Peyer's patch (tissue), 4 donors: ENCODE results near the gene RAB11FIP5. TPM values are rescaled to one million over a fixed set of nuclear protein-coding genes. Genes with fewer than 3 reads are reported as not detected.

Source experiments
- DNase-seq, 3 donors: peaks; one replicate each; pipeline ENCODE4 v3.0.0-alpha.2; 2017 to 2019
- H3K27ac ChIP-seq, 4 donors: fragments of 200-600 bp; sonication (generic); one replicate each; pipeline ENCODE4 v1.5.1; 2016 to 2019
- H3K27me3 ChIP-seq, 2 donors: fragments of 200-600 bp; sonication (generic); one replicate each; pipeline ENCODE4 v1.5.1; 2019
- H3K36me3 ChIP-seq, 3 donors: fragments of 200-600 bp; sonication (generic); one replicate each; pipeline ENCODE4 v1.5.1; 2016 to 2019
- H3K4me1 ChIP-seq, 4 donors: fragments of 200-600 bp; sonication (generic); one replicate each; pipeline ENCODE4 v1.5.1; 2016 to 2019
- H3K4me3 ChIP-seq, 4 donors: fragments of 200-600 bp; sonication (generic); 1 replicate in 3 of 4; 2 replicates in 1 of 4; pipeline ENCODE4 v1.5.1; 2016 to 2019; ENCODE audit warnings: mild to moderate bottlenecking in 1 of 4
- H3K9me3 ChIP-seq, 4 donors: fragments of 200-600 bp; sonication (generic); one replicate each; pipeline ENCODE4 v1.5.1; 2016 to 2019; ENCODE audit warnings: mild to moderate bottlenecking in 1 of 4
- CTCF ChIP-seq, 6 experiments: fragments of 450-650 bp in 4 of 6; fragments of 200-600 bp in 2 of 6; sonication (generic) in 1 of 6; IDR thresholded peaks; one replicate each; pipeline ENCODE4 v1.5.1; 2017 to 2019; ENCODE audit warnings: antibody characterized with exemption in 6 of 6, mild to moderate bottlenecking in 3 of 6, moderate library complexity in 1 of 6
- POLR2A ChIP-seq, 2 donors: fragments of 450-650 bp; IDR thresholded peaks; one replicate each; pipeline ENCODE4 v1.5.1; 2017; ENCODE audit warnings: antibody characterized with exemption in 2 of 2, mild to moderate bottlenecking in 2 of 2, moderate library complexity in 2 of 2
- total RNA-seq, 4 donors: library from RNA; depleted of rRNA; stranded (reverse); fragments of >200 nt; gene quantifications; one replicate each; pipeline ENCODE4 v1.1.0, GENCODE V29; 2016

RAB11FIP5 gene
- total RNA-seq, 4 donors from 2014 or later: 5.1 to 10.7 (median 9.3) TPM

- no peak for DNase-seq
- H3K36me3 ChIP-seq: no peaks in the 10 kb centered on the region
- H3K27me3 ChIP-seq: no peaks in the 10 kb centered on the region
- H3K4me1 ChIP-seq: no peaks in the 10 kb centered on the region
- H3K4me3 ChIP-seq: no peak overlapping the region
- H3K9me3 ChIP-seq: no peaks in the 10 kb centered on the region
- no peak overlapping the region for H3K27ac ChIP-seq
- TF ChIP-seq CTCF (IDR thresholded peaks at IDR 0.05) (no peak), POLR2A (IDR thresholded peaks at IDR 0.05) (no peak)
Observed at GRCh38 chr2:73079636-73080035, 33.1 kb downstream of the RAB11FIP5 start.

DNA sequence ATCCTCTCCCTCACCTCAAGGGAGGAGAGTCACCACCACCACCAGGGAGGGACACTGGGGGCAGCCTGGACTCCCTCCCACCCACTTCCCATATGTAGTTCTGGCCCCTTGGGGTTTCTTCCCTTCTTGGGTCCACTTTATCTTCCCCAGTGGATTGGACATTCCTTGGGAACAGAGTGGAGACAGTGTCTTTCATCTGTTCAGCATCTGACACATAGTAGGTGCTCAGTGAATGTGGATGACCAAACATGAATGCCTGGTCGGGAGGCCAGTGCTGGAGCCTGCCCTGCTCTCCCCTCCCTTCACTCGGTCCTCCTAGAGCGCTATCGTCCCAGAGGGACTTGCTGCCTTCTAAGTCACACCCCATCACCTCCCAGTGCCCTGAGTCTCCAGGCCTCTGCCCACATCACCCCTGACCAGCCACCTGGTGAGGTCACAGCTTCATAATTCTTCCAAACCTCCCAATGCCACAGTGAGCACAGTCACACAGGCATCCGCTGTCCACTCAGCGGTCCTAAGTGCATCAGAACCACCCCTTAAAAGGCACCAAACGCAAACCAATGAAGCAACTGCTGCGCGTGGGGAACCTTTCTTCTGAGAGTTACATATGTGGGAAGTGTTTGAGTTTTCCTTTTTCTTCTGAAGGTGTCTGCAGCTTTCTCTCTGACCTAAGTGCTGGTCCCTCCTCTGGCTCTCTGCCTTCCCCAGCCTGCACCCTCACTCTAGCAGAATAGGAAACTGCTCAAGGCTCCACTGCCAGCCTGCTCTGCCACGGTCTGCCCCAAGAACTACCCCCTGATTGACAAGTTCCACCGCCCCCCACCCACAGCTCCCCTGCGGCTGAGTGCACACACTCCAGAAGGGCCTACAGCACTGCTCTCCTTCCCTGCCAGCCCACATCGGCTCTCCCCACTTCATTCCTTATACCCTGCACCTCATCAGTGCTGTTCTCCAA is 34.0 kb downstream of the RAB11FIP5 start:
- Histone ChIP-seq H3K36me3 (no peaks in the 10 kb centered on the region), H3K4me3 (no peak overlapping the region), H3K27me3 (no peaks in the 10 kb centered on the region), H3K4me1 (no peaks in the 10 kb centered on the region), H3K27ac (no peak overlapping the region), H3K9me3 (no peaks in the 10 kb centered on the region)
- DNase-seq: no peak
- TF ChIP-seq POLR2A (IDR thresholded peaks at IDR 0.05) (no peak), CTCF (IDR thresholded peaks at IDR 0.05) (no peak)

- H3K4me3 ChIP-seq: no peak overlapping the region
- no peak overlapping the region for H3K27ac ChIP-seq
- H3K9me3 ChIP-seq: no peaks in the 10 kb centered on the region
- no peaks in the 10 kb centered on the region for H3K36me3 ChIP-seq
- no peak for DNase-seq
- H3K4me1 ChIP-seq: peaks cover 0 to 2% (median 0%) of the 10 kb centered on the region in 4 donors
- TF ChIP-seq CTCF (IDR thresholded peaks at IDR 0.05) (no peak), POLR2A (IDR thresholded peaks at IDR 0.05) (no peak)
- no peaks in the 10 kb centered on the region for H3K27me3 ChIP-seq
Observed at GRCh38 chr2:73077424-73077795, 35.3 kb downstream of the RAB11FIP5 start.

GRCh38 chr2:73076701-73077423 is 35.9 kb downstream of the RAB11FIP5 start:
- no peak for DNase-seq
- Histone ChIP-seq H3K27ac (no peak overlapping the region), H3K4me1 (peaks cover 0 to 8% (median 2%) of the 10 kb centered on the region in 4 donors), H3K9me3 (no peaks in the 10 kb centered on the region), H3K36me3 (no peaks in the 10 kb centered on the region), H3K4me3 (no peak overlapping the region), H3K27me3 (no peaks in the 10 kb centered on the region)
- no peak for TF ChIP-seq POLR2A (IDR thresholded peaks at IDR 0.05)
- no peak for TF ChIP-seq CTCF (IDR thresholded peaks at IDR 0.05)

DNA sequence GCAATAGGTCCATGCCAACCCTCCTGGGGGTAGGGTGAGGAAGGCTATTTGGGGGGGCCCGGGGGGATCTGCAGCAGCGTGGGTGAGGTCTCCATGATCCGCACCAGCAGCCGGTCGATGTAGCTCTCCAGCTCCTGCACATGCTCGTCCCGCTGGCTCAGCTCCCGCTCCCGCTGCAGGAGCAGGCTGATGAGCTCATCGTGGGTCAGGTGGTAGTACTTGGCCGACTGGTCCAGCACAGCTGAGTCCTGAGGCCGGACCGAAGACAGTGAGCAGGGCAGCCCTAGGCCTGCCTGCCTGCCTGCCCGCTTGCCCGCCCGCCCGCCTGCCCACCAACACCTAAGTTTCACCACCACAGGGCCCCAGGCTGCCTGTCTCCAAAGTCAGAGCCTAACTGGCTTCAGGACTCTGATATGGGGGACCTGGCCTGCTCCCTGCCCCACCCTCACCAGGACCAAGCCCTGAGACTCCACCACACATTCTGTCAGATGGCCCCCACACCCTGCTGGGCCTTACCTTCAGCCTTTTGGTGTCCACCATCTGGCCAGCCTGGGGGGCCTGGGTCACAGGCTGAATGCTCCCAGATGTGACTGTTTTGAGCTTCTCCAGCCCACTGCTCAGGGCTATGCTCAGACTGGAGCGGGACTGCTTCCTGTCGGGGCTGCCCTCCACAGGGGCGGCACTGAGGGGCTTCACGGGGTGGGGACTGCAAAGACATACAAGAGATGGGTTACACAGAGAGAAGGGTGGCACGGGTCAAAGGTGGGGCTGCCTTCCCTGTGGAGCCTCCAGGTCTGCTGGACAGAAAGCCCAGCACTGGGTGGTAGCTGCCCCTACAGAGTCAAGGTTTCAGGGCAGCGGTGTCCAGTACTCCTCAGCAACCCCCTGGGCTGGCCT is 37.0 kb downstream of the RAB11FIP5 start:
- Histone ChIP-seq H3K36me3 (no peaks in the 10 kb centered on the region), H3K4me3 (no peak overlapping the region), H3K27ac (no peak overlapping the region), H3K9me3 (no peaks in the 10 kb centered on the region), H3K4me1 (peaks cover 0 to 8% (median 3%) of the 10 kb centered on the region in 4 donors), H3K27me3 (no peaks in the 10 kb centered on the region)
- TF ChIP-seq POLR2A (IDR thresholded peaks at IDR 0.05) (no peak), CTCF (IDR thresholded peaks at IDR 0.05) (no peak)
- peak in 1 of 3 donors; percentile 34 for DNase-seq
